A549 treated with ZK216348 at 1 μM for 4 hours (cell line): Measurements from ENCODE around the gene OR51E2. TPM values are rescaled to one million over a fixed set of nuclear protein-coding genes. Genes with fewer than 3 reads are reported as not detected.

ENCODE experiments used
- total RNA-seq: library from RNA; stranded (reverse); fragments of 200-300 nt; extraction: Qiagen RNA extraction; gene quantifications from 5 replicates; pipeline ENCODE4 v1.2.3, GENCODE V29; 2022; ENCODE audit warnings: low read depth

OR51E2 gene, protein sequence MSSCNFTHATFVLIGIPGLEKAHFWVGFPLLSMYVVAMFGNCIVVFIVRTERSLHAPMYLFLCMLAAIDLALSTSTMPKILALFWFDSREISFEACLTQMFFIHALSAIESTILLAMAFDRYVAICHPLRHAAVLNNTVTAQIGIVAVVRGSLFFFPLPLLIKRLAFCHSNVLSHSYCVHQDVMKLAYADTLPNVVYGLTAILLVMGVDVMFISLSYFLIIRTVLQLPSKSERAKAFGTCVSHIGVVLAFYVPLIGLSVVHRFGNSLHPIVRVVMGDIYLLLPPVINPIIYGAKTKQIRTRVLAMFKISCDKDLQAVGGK
- total RNA-seq = not detected in 5 replicates

DNA sequence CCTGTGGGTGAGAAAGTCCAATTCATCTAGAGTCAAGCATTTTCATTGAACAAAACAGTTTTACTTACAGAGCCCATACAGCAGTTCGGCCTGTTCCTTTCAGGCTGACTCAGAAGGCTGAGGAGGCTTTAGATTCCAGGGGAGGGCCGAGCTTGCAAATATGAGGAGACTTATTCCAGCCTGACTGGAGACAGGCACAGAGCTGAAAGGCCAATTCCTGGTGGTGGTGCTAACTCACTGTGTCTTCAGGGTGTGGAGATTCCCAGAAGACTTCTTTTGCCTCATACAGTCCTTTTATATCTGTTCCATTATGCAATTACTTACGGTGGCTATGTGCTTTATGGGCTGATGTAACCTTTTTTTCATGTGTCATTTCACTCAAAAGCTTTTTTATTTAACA, at the start of gene OR51E2:
TSS of gene OR51E2 (minus strand) at position 269 of the 400 bp plus-strand sequence. CDS start 15,142 bp downstream, outside the sequence.

DNA sequence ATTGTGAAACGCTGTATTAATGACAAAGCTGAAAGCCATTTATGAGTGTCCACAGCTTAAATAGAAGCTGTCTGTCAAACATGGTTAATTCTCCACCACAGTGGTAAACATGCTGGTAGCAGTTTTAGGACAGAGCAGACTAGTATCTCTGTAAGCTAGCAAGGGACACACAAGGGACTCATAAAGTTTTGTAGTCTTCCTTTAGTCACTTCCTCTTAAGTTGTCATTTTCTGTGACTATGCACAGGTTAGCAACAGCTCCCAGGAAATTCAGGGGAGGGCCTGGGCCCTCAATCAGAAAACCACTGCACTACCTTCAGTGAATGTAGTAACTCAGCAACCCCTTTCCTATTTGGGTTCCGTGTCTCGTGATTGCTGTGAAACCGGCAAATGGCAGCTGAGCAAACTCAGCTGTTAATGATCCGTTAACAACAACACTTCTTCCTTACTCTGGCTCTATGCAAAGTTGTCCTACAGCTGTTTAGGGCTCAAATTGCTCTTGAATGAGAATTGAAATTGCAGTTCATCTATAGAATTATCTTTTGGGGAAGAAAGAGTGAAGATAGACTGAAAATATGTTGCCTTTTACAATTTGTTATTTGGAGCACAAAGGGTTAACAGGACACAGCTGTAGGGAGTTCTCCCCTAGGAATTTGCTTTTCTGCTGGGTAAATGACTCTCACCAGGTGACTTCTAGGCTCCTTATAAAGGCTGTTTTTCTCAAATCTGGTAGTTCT, 6.6 kb upstream of the OR51E2 start, which contains the start of gene MMP26:
TSS of gene MMP26 (plus strand) at position 731 of the 736 bp plus-strand sequence.

DNA sequence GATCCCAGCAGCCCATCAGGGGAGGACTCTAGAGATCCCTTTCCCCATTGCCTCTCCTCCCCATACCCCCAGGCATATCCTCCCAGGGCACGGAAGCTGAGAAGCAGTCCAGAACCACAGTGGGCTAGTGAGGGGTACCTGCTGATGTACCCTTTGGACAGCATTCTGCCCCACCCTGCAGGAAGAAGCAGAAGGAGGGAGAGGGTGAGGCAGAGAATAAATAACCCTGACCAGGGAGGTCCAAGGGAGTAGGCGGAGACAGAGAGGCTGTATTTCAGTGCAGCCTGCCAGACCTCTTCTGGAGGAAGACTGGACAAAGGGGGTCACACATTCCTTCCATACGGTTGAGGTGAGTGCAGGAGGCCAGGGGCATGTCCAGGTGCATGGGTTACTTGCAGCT, 54.0 kb downstream of the OR51E2 start, which contains the start of gene OR51E1:
TSS of gene OR51E1 (plus strand) at position 301 of the 400 bp plus-strand sequence. CDS start 8,545 bp downstream, outside the sequence.

DNA sequence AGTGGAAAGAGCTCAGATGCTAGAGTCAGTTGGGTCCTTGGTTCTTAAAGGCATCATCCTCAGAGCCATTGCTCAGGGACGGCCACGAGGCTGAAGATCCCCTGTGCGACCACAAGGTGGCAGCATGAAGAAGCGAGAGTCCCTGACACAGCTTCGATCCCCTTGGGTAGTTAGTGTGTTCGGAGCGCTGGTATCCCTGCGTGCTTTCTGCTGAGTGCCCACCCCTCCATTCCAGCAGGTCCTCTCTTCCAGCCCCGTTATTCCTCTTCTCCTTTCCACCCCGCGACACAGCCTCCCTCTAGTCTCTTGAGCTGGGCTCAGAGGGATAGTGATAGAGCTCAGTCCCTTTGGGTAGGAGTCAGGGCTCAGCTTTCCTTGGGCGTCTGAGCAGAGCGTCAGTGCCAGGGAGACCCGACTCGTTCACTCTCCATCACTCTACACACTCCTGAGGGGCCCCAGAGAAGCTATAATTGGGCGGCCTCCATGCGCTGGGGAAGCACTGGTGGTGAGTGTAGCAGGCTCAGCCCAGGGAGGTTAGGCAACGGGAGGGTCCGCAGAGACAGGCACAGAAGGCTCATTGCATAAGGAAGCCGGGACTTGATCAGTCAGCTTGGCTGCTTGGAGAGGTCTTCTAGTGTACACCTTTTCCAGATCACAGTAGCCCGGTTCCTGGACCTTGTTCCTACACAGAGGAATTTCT, 60.5 kb downstream of the OR51E2 start, which contains the start of gene OR51D1:
TSS of gene OR51D1 (plus strand) at position 516 of the 700 bp plus-strand sequence. CDS start 2,314 bp downstream, outside the sequence.

Other genes starting within 250 kb of the OR51E2 start
- gene OR52K2, start 248.6 kb downstream of the OR51E2 start, total RNA-seq = not detected in 5 replicates
- gene OR52K1, start 215.2 kb downstream of the OR51E2 start, total RNA-seq = not detected in 5 replicates
- gene OR52M1, start 152.7 kb downstream of the OR51E2 start, total RNA-seq = not detected in 5 replicates
- gene OR52I2, start 116.1 kb downstream of the OR51E2 start, total RNA-seq = not detected in 5 replicates
- not detected in 5 replicates for gene OR52I1, start 103.8 kb downstream of the OR51E2 start, total RNA-seq
- 8.2 to 10.8 TPM (median 9.7 TPM) in 5 replicates for gene TRIM68, start 89.6 kb downstream of the OR51E2 start, total RNA-seq
- gene OR51D1, start 60.4 kb downstream of the OR51E2 start, total RNA-seq = not detected in 5 replicates
- gene OR51E1, start 53.9 kb downstream of the OR51E2 start, total RNA-seq = not detected in 5 replicates
- not detected in 5 replicates for gene MMP26, start 6.9 kb upstream of the OR51E2 start, total RNA-seq
- not detected in 5 replicates for gene OR51F1, start 72.1 kb upstream of the OR51E2 start, total RNA-seq
- gene OR52R1, start 106.5 kb upstream of the OR51E2 start, total RNA-seq = not detected in 5 replicates
- gene OR51F2, start 123.5 kb upstream of the OR51E2 start, total RNA-seq = not detected in 5 replicates
- gene OR51S1, start 151.4 kb upstream of the OR51E2 start, total RNA-seq = not detected in 5 replicates
- not detected in 5 replicates for gene OR51T1, start 184.0 kb upstream of the OR51E2 start, total RNA-seq
- gene OR51A7, start 205.9 kb upstream of the OR51E2 start, total RNA-seq = not detected in 5 replicates
- not detected in 5 replicates for gene OR51G2, start 221.5 kb upstream of the OR51E2 start, total RNA-seq
- gene OR51G1, start 226.5 kb upstream of the OR51E2 start, total RNA-seq = not detected in 5 replicates
- gene OR51A4, start 249.8 kb upstream of the OR51E2 start, total RNA-seq = not detected in 5 replicates